GM18508 (cell line): ENCODE measurements around the gene VAMP1.
"Not testable (repeated sequence)": the region's sequence is repeated elsewhere in the genome, so short reads cannot be mapped to it uniquely, and the experiment has no call there.

Experiments used
- ATAC-seq: cut with Tn5 transposase; IDR thresholded peaks from one replicate; pipeline ENCODE4 v1.9.1; 2021; ENCODE audit warnings: moderate number of reproducible peaks; ENCODE audit not compliant: insufficient read depth, unreplicated experiment

VAMP1 gene

GRCh38 chr12:6427796-6428195, 42.7 kb downstream of the VAMP1 start:
- ATAC-seq, result not testable (repeated sequence)

DNA sequence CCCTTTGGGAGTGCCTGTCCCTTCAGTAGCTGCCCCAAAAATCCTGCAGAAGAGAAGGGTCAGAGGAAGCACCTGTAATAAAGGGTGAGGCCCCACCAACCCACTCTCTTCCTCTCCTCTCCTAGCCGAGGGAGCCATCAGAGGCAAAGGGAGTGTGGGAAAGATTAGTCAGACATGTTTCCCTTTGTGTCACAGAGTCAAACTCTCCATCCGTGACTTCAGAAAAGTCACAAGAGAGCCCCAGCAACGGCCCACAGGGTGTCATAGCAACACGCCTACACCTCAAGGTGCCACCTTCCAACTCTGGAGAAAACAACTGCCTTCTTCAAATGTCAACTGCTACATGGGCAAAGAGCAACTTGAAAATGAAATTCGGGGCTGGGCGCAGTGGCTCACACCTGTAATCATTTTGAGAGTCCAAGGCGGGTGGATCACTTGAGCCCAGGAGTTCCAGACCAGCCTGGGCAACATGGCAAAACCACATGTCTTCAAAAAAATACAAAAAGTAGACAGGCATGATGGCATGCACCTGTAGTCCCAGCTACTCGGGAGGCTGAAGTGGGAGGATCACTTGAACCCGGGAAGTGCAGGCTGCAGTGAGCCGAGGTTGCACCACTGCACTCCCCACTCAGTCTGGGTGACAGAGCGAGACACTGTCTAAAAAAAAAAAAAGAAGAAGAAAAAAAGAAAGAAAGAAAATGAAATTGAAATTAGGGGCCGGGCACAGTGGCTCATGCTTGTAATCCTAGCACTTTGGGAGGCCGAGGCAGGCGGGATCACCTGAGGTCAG, 43.4 kb downstream of the VAMP1 start:
- ATAC-seq, result no peak

DNA sequence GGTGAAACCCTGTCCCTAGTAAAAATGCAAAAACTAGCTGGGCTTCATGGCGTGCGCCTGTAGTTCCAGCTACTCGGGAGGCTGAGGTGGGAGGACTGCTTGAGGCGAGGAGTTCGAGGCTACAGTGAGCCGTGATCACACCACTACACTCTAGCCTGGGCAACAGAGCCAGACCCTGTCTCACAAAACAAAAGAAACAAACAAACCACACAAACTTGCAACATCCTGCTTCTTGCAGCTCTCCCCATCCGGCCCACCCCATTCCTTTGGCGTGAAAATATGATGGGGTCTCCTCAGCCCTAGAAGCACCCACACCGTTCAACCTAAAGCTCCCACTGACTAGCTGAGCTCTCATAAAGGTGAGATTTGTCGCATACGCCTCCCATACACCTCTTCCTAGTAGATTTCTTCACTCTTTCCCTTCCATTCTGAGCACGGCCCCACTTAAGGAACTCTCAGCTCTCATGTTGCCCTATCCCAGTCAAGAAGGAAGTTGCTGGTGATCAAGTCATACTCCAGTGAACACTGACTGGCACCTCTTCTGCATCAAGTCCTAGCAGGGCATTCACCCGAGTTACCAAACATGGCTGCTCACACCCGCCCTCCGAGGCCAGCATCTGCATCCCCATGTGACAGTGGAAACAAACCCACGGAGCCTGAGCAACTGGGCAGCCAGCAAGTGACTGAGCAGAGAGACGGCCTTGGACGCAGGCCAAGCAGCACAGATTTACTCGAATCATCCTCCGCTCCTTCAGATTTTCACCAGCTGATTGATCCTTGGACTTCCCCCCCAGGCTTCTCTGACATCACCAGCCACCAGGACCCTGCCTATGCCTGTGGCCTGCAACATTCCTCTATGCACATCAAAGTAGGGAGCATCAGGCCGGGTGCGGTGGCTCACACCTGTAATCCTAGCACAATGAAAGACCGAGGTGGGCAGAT, 44.6 kb downstream of the VAMP1 start:
- no peak for ATAC-seq

DNA sequence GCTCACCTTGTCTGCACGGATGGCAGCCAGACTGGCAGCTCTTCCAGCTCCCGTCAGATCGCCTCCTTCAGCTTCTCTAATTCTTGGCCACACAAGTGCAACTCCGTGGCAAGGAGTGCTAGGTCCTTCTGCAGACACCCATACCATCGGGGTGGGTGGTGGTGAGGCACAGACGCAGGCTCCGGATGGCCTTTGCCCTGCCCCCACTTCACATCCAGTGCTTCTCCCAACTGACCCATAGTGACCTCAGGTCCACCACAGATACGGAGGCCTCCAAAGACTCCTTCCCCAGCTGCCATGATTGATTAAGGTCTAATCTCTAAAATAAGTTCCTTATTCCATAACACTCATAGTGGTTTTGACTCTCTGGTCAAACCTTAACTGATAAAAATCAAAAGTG, 45.6 kb downstream of the VAMP1 start:
- ATAC-seq, result no peak

- ATAC-seq, result no peak
Measured at GRCh38 chr12:6424008-6424347, 46.5 kb downstream of the VAMP1 start.

DNA sequence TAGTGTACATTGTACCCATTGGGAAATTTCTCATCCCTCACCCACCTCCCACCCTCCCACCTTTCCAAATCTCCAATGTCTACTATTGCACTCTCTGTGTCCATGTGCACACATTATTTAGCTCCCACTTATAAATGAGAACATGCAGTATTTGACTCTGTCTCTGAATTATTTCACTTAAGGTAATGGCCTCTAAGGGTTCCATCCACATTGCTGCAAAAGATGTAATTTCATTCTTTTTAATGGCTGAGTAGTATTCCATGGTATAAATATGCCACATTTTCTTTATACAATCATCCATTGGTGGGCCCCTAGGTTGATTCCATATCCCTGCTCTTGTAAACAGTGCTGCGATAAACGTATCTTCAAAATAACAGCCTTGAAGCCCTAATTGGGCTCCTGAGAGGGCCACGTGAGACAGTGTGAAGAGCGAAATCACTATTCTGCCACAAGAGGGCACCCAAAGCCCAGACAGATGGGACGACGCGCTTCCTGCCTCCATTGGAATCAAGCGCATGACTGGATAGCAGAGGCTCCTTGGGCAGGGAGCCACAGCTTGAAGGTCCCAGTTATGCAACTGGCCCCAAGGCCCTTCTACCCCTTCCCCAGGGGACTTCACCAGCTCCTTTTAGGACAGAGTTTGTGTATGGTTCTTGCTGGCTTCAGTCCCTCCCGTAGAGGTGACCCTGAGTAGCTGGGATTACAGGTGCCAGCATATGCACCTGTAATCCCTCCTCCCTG, 47.0 kb downstream of the VAMP1 start:
- no peak for ATAC-seq

GRCh38 chr12:6420364-6420763, 50.1 kb downstream of the VAMP1 start:
- ATAC-seq, result no peak

DNA sequence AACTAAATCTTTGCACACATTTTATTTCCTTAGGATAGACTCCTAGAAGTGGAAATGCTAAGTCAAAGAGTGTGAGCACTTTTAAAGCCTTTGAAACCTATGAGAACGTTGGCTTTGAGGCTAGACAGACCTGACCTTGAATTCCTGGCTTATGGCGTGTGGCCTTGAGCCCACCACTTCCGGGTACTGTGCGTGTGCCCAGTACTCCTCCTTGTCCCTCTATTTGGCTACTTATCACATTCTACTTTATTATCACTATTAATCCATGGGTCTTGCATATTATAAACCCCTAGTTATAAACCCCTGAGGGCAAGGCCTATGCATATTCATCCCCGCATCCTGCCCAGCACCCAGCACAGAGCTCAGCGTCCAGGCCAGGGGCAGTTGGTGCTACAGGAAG, 51.7 kb downstream of the VAMP1 start:
- ATAC-seq, result no peak

DNA sequence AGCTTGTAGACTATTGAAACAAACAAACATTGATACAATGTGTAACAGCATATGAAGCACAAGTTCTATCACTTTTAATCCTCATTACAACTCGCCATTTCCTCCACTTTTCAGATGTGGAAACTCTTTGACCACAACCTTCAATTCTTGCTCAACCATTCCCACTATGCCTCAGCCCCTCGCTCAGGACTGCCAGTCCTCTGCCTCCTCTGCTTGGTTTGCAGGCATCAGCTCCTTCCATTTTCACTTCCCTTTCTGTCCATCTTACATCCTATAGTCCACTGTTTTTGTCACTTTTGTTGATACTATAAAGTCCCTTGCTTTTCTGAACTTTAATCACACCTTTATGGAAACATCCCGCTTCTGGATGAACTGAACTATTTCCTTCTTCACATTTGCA, 53.9 kb downstream of the VAMP1 start:
- ATAC-seq, result no peak
